AG04450 (cell line): ENCODE measurements around the gene SDCBP2. TPM values are rescaled to one million over a fixed set of nuclear protein-coding genes. Genes with fewer than 3 reads are reported as not detected.

Experiments used
- CTCF ChIA-PET: fragments of 300-600, 350-600 bp; formaldehyde crosslinking; extraction: SDS; loops from one replicate; lab custom pipeline; 2022; ENCODE audit warnings: antibody characterized with exemption, inconsistent platforms; lab: Charles Lee
- POLR2A ChIA-PET: fragments of 350-600 bp; formaldehyde crosslinking; extraction: SDS; loops from one replicate; lab custom pipeline; 2021; ENCODE audit warnings: antibody characterized with exemption, inconsistent platforms; lab: Yijun Ruan, JAX
- DNase-seq: peaks from one replicate; pipeline ENCODE4 v3.0.0-alpha.2; 2011; ENCODE audit warnings: low read depth, low spot score
- H3K27ac ChIP-seq: one replicate; pipeline ENCODE4 v1.5.1; 2012; ENCODE audit warnings: low read depth, low read length, control low read depth
- H3K27me3 ChIP-seq: one replicate; pipeline ENCODE4 v1.6.0; 2012; ENCODE audit warnings: low read length; ENCODE audit not compliant: control insufficient read depth, insufficient read depth
- H3K4me3 ChIP-seq: 2 replicates; pipeline ENCODE4 v1.5.1; 2011; ENCODE audit warnings: mild to moderate bottlenecking, low read depth, low read length, control low read depth
- H3K9me3 ChIP-seq: 2 replicates; pipeline ENCODE4 v1.5.1; 2012; ENCODE audit warnings: low read length; ENCODE audit not compliant: control insufficient read depth, insufficient read depth
- polyA plus RNA-seq: library from polyadenylated mRNA; depleted of rRNA; stranded (reverse); fragments of >200 nt; gene quantifications from 2 replicates; pipeline ENCODE4 v1.2.3, GENCODE V29; 2011
- TF ChIP-seq, protein P1 (sequence below): IDR thresholded peaks from 2 replicates; pipeline ENCODE4 v1.5.1; 2011; ENCODE audit warnings: low read depth, low read length, control low read depth, inconsistent platforms

The SDCBP2 gene
- polyA plus RNA-seq, 1 experiment = 2.0 TPM

GRCh38 chr20:1373036-1373435, 44.1 kb upstream of the SDCBP2 start:
- ChIA-PET POLR2A (interaction anchor here (0.5 kb wide), 1 partner anchor 109 kb away, joined by 7 read pairs; no protein-coding TSS in a partner anchor), CTCF (no interaction called here)
- TF ChIP-seq, protein P1, sequence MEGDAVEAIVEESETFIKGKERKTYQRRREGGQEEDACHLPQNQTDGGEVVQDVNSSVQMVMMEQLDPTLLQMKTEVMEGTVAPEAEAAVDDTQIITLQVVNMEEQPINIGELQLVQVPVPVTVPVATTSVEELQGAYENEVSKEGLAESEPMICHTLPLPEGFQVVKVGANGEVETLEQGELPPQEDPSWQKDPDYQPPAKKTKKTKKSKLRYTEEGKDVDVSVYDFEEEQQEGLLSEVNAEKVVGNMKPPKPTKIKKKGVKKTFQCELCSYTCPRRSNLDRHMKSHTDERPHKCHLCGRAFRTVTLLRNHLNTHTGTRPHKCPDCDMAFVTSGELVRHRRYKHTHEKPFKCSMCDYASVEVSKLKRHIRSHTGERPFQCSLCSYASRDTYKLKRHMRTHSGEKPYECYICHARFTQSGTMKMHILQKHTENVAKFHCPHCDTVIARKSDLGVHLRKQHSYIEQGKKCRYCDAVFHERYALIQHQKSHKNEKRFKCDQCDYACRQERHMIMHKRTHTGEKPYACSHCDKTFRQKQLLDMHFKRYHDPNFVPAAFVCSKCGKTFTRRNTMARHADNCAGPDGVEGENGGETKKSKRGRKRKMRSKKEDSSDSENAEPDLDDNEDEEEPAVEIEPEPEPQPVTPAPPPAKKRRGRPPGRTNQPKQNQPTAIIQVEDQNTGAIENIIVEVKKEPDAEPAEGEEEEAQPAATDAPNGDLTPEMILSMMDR = no peak
- Histone ChIP-seq H3K9me3 (no peaks in the 10 kb centered on the region), H3K4me3 (no peak overlapping the region), H3K27ac (no peak overlapping the region), H3K27me3 (no peaks in the 10 kb centered on the region)
- no peak for DNase-seq

DNA sequence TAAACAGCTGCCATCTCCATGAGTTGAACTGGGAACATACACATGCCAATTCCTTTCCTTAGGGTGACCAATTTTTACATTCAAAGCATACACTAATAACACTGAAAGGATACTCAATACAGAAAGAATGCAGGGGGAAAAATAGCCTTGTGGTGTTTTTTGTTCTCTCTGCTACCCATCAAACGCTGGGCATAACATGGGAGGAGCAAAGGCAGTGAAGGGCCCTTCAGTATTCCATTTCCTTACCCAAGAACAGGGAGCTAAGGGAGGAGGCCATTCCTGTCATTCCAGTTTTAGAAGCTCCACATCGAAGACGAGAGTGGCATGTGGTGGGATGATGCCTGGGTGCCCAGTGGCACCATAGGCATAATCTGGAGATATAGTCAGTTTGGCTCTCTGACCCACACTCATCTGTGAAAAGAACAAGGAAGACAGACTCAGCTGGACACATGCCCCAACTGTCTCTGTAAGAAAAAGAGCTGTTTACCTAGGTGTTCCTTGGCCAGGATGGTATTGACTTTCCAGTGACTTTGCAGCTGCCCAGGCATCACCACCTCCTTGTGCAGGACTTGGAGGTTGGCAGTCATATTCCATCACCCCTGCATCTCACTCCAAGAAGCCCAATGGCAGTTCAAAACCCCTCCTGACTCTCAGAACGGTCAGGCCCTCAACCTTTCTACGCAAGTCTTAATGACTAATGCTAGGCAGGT, 43.0 kb upstream of the SDCBP2 start:
- Histone ChIP-seq H3K27ac (no peak overlapping the region), H3K27me3 (no peaks in the 10 kb centered on the region), H3K9me3 (no peaks in the 10 kb centered on the region), H3K4me3 (no peak overlapping the region)
- POLR2A ChIA-PET = no interaction called here
- no peak for DNase-seq
- CTCF ChIA-PET = no interaction called here
- TF ChIP-seq, protein P1 = no peak

GRCh38 chr20:1371202-1371782, 42.4 kb upstream of the SDCBP2 start:
- no peak for DNase-seq
- ChIA-PET POLR2A (no interaction called here), CTCF (no interaction called here)
- Histone ChIP-seq H3K27me3 (no peaks in the 10 kb centered on the region), H3K27ac (peak overlapping the region; percentile 61), H3K9me3 (no peaks in the 10 kb centered on the region), H3K4me3 (no peak overlapping the region)
- TF ChIP-seq, protein P1 = no peak

DNA sequence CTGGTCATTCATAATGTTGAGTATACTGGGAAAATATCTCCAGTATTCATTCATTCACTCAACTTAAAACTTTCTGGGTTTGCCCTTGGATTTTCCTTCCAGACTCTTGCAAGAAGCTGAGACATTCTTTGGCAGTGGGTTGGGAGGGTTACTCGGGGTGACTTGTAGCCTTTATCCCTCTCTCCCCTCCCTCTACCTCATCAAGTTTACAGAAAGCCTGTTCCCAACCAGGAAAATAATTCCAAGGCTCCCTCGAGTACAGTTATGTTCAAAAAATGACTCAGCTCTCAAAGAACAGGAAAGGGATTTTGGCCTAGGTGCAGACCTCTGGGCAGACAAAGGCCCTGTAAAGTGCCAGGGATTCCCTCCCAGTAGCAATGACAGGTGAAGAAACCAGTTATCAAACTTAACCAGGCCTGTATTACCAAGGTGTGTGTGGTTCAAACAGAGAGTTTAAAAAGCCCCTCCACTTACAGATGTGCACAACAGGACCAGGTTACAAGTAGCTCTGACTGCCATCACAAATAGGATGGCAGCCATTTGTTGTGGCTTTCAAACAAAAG, 41.7 kb upstream of the SDCBP2 start:
- POLR2A ChIA-PET = no interaction called here
- CTCF ChIA-PET = no interaction called here
- Histone ChIP-seq H3K9me3 (no peaks in the 10 kb centered on the region), H3K27ac (peak overlapping the region; percentile 61), H3K27me3 (no peaks in the 10 kb centered on the region), H3K4me3 (no peak overlapping the region)
- TF ChIP-seq, protein P1 = no peak
- DNase-seq = no peak

- POLR2A ChIA-PET = no interaction called here
- CTCF ChIA-PET = no interaction called here
- no peak for DNase-seq
- no peaks in the 10 kb centered on the region for H3K9me3 ChIP-seq
- no peaks in the 10 kb centered on the region for H3K27me3 ChIP-seq
- peak overlapping the region; percentile 31 for H3K27ac ChIP-seq
- H3K4me3 ChIP-seq = no peak overlapping the region
- TF ChIP-seq, protein P1 = no peak
Measured at GRCh38 chr20:1369970-1370369, 41.0 kb upstream of the SDCBP2 start.
